PC-3 (cell line): ENCODE measurements around the gene PPP1R12A. TPM values are rescaled to one million over a fixed set of nuclear protein-coding genes. Genes with fewer than 3 reads are reported as not detected.

ENCODE experiments used
- ATAC-seq: fragments of 200-7000 bp; cut with Tn5 transposase; 2 replicates; pipeline ENCODE4 v1.9.1; 2020; ENCODE audit warnings: mild to moderate bottlenecking, moderate library complexity
- BruUV-seq: library from RNA; stranded (reverse); fragments of 400-500 nt; replicated peaks from 2 replicates; lab custom pipeline; 2021; lab: Mats Ljungman, UMichigan
- CTCF ChIA-PET: fragments of 300-600 bp; sonication (Branson Sonifier 250); formaldehyde crosslinking; loops from one replicate; lab custom pipeline; 2022; ENCODE audit warnings: antibody characterized with exemption; lab: Charles Lee
- POLR2A ChIA-PET: fragments of 300-600 bp; sonication (Branson Sonifier 250); formaldehyde crosslinking; loops from one replicate; lab custom pipeline; 2022; ENCODE audit warnings: antibody characterized with exemption; ENCODE audit not compliant: unreplicated experiment; lab: Charles Lee
- DNase-seq: peaks from one replicate; pipeline ENCODE4 v3.0.0-alpha.2; 2015
- H2AFZ ChIP-seq: fragments of 300-600 bp; sonication (generic); 2 replicates; pipeline ENCODE4 v1.6.0; 2016; ENCODE audit warnings: antibody characterized with exemption, low read length
- H3F3A ChIP-seq: fragments of 300-600 bp; sonication (generic); one replicate; pipeline ENCODE4 v1.6.0; 2017; ENCODE audit warnings: antibody characterized with exemption, low read length, control low read depth, mild to moderate bottlenecking; ENCODE audit not compliant: unreplicated experiment
- H3K27ac ChIP-seq: fragments of 300-600 bp; sonication (generic); 2 replicates; pipeline ENCODE4 v1.5.1; 2016; ENCODE audit warnings: mild to moderate bottlenecking, low read length
- H3K27me3 ChIP-seq: fragments of 300-600 bp; sonication (generic); 2 replicates; pipeline ENCODE4 v1.6.1; 2016; ENCODE audit warnings: low read length, mixed read lengths
- H3K36me3 ChIP-seq: fragments of 300-600 bp; sonication (generic); 2 replicates; pipeline ENCODE4 v1.6.1; 2016; ENCODE audit warnings: low read depth, mixed run types, low read length, mixed read lengths
- H3K4me1 ChIP-seq: fragments of 300-600 bp; sonication (generic); 2 replicates; pipeline ENCODE4 v1.5.1; 2016; ENCODE audit warnings: low read length; ENCODE audit not compliant: insufficient read depth
- H3K4me2 ChIP-seq: fragments of 300-600 bp; sonication (generic); 2 replicates; pipeline ENCODE4 v1.6.0; 2016; ENCODE audit warnings: low read length
- H3K4me3 ChIP-seq: fragments of 300-600 bp; sonication (generic); 2 replicates; pipeline ENCODE4 v1.5.1; 2016; ENCODE audit warnings: mild to moderate bottlenecking, low read length, mixed read lengths
- H3K79me2 ChIP-seq: fragments of 300-600 bp; sonication (generic); 2 replicates; pipeline ENCODE4 v1.6.1; 2017; ENCODE audit warnings: low read length, mixed read lengths
- H3K9ac ChIP-seq: fragments of 300-600 bp; sonication (generic); 2 replicates; pipeline ENCODE4 v1.6.0; 2016; ENCODE audit warnings: mild to moderate bottlenecking, low read length
- H3K9me2 ChIP-seq: fragments of 300-600 bp; sonication (generic); replicated peaks from 2 replicates; pipeline ENCODE4 v1.6.1; 2016; ENCODE audit warnings: mixed run types, low read length, mixed read lengths
- H3K9me3 ChIP-seq: fragments of 300-600 bp; sonication (generic); 2 replicates; pipeline ENCODE4 v1.6.1; 2016; ENCODE audit warnings: low read length, mixed read lengths
- H4K20me1 ChIP-seq: fragments of 300-600 bp; sonication (generic); 2 replicates; pipeline ENCODE4 v1.6.1; 2016; ENCODE audit warnings: low read length, mixed read lengths
- EZH2 ChIP-seq: fragments of 300-600 bp; sonication (generic); IDR thresholded peaks from one replicate; pipeline ENCODE4 v1.6.1; 2017; ENCODE audit warnings: antibody characterized with exemption, mild to moderate bottlenecking, low read length; ENCODE audit not compliant: unreplicated experiment
- EZH2phosphoT487 ChIP-seq: fragments of 300-600 bp; sonication (generic); IDR thresholded peaks from 2 replicates; pipeline ENCODE4 v1.6.1; 2018; ENCODE audit warnings: mild to moderate bottlenecking, antibody characterized with exemption, low read length, borderline replicate concordance
- intact Hi-C: fragments of 100-400 bp; cut with micrococcal nuclease; formaldehyde crosslinking; loops from 2 replicates; pipeline ENCODE4 v1.9.0; 2023
- total RNA-seq: library from RNA; depleted of rRNA; stranded (reverse); fragments of >200 nt; gene quantifications from 2 replicates; pipeline ENCODE4 v1.2.3, GENCODE V29; 2014
- TF ChIP-seq, protein P1 (sequence below): fragments of 300-600 bp; sonication (generic); conservative IDR thresholded peaks from 2 replicates; pipeline ENCODE4 v1.5.1; 2017; ENCODE audit warnings: antibody characterized with exemption, low read depth, mild to moderate bottlenecking, low read length

Gene PPP1R12A
- total RNA-seq, 1 experiment from 2014 or later, result 43.2 TPM

DNA sequence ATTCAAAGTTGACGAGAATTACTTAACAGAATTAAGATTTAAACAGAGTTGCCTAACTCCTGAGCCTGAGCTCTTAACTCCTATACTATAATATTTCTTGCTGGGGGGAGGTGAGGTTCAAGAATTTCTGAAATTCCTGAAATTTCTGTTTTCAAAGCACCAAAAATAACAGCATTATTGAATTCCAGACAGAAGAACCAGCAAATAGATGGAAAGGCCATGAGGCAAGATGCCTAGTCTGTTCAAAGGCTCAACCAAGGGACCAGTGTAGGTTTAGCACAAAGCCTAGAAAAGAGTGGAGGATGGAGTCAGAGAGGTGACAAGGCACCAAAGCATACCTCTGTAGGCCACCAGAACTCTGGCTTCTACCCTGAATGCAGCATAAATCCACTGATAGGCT, 76.4 kb downstream of the PPP1R12A start:
- Histone ChIP-seq H3K36me3 (peaks cover 4% of the 10 kb centered on the region; the same call in 1 of the 2 replicates), H3K4me1 (no peaks in the 10 kb centered on the region), H3K9me3 (no peaks in the 10 kb centered on the region), H2AFZ (no peak overlapping the region), H3F3A (no peaks in the 10 kb centered on the region), H3K9me2 (no peaks in the 10 kb centered on the region), H3K4me2 (no peak overlapping the region), H3K4me3 (no peak overlapping the region), H3K9ac (no peak overlapping the region), H3K79me2 (peaks cover 77% of the 10 kb centered on the region), H4K20me1 (peaks cover 3% of the 10 kb centered on the region; the same call in 1 of the 2 replicates), H3K27ac (no peak overlapping the region), H3K27me3 (no peaks in the 10 kb centered on the region)
- ATAC-seq (no peak), DNase-seq (no peak)
- no TSS peak for BruUV-seq
- ChIA-PET CTCF (no interaction called here), POLR2A (no interaction called here)
- TF ChIP-seq EZH2 (no peak), EZH2phosphoT487 (no peak)
- TF ChIP-seq, protein P1, sequence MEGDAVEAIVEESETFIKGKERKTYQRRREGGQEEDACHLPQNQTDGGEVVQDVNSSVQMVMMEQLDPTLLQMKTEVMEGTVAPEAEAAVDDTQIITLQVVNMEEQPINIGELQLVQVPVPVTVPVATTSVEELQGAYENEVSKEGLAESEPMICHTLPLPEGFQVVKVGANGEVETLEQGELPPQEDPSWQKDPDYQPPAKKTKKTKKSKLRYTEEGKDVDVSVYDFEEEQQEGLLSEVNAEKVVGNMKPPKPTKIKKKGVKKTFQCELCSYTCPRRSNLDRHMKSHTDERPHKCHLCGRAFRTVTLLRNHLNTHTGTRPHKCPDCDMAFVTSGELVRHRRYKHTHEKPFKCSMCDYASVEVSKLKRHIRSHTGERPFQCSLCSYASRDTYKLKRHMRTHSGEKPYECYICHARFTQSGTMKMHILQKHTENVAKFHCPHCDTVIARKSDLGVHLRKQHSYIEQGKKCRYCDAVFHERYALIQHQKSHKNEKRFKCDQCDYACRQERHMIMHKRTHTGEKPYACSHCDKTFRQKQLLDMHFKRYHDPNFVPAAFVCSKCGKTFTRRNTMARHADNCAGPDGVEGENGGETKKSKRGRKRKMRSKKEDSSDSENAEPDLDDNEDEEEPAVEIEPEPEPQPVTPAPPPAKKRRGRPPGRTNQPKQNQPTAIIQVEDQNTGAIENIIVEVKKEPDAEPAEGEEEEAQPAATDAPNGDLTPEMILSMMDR, result no peak
- intact Hi-C loops, result no loop called here

GRCh38 chr12:79857675-79858074, 77.2 kb downstream of the PPP1R12A start:
- no peaks in the 10 kb centered on the region for H3K9me2 ChIP-seq
- TF ChIP-seq EZH2phosphoT487 (no peak), EZH2 (no peak)
- TF ChIP-seq, protein P1, result no peak
- H3K27me3 ChIP-seq, result no peaks in the 10 kb centered on the region
- BruUV-seq, result no TSS peak
- peaks cover 3% of the 10 kb centered on the region; the same call in 1 of the 2 replicates for H4K20me1 ChIP-seq
- H3F3A ChIP-seq, result no peaks in the 10 kb centered on the region
- no peak overlapping the region for H2AFZ ChIP-seq
- no peak overlapping the region for H3K27ac ChIP-seq
- intact Hi-C loops, result no loop called here
- H3K9ac ChIP-seq, result no peak overlapping the region
- H3K4me1 ChIP-seq, result no peaks in the 10 kb centered on the region
- no peak overlapping the region for H3K4me2 ChIP-seq
- H3K36me3 ChIP-seq, result peaks cover 8% of the 10 kb centered on the region; the same call in 1 of the 2 replicates
- no peaks in the 10 kb centered on the region for H3K9me3 ChIP-seq
- ChIA-PET POLR2A (no interaction called here), CTCF (no interaction called here)
- no peak overlapping the region for H3K4me3 ChIP-seq
- peaks cover 85% of the 10 kb centered on the region for H3K79me2 ChIP-seq
- ATAC-seq (no peak), DNase-seq (no peak)

DNA sequence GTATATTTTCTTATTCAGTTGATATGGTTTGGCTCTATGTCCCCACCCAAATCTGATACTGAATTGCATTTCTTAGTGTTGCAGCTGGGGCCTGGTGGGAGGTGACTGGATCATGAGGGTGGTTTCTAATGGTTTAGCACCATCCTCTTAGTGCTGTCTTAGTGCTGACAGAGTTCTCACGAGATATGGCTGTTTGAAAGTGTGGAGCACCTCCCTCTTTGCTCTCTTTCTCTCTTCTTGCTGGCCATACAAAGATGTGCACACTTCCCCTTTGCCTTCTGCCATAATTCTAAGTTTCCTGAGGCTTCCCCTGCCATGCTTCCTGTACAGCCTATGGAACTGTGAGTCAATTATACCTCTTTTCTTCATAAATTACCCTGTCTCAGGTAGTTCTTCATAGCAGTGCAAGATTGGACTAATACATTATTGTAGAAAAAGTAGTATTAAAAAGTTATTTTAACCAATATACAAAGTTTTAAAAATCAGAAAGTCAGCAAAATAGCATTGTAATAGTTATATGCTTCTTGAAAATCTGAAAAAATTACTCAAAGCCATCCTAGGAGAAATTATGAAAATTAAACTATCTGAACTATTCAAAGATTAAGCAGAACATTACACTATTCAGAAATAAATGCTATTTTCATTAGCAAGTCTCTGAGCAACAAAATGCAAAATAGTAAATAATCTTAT, 84.1 kb downstream of the PPP1R12A start:
- Histone ChIP-seq H3K4me2 (no peak overlapping the region), H3K4me3 (no peak overlapping the region), H3K9me2 (no peaks in the 10 kb centered on the region), H3K36me3 (peaks cover 12% of the 10 kb centered on the region; the same call in 1 of the 2 replicates), H3F3A (no peaks in the 10 kb centered on the region), H3K9me3 (no peaks in the 10 kb centered on the region), H3K27ac (no peak overlapping the region), H3K9ac (no peak overlapping the region), H3K4me1 (no peaks in the 10 kb centered on the region), H3K27me3 (no peaks in the 10 kb centered on the region), H2AFZ (no peak overlapping the region), H3K79me2 (peaks cover 53% of the 10 kb centered on the region), H4K20me1 (no peaks in the 10 kb centered on the region)
- no peak for DNase-seq
- ChIA-PET CTCF (no interaction called here), POLR2A (interaction anchor here (0.6 kb wide), 1 partner anchor 83 kb away, joined by 7 read pairs; no protein-coding TSS in a partner anchor)
- intact Hi-C loops, result no loop called here
- BruUV-seq, result no TSS peak
- ATAC-seq, result no peak
- TF ChIP-seq, protein P1, result no peak
- no peak for TF ChIP-seq EZH2
- no peak for TF ChIP-seq EZH2phosphoT487
